Measurements from ENCODE around the gene RPL35. TPM values are rescaled to one million over a fixed set of nuclear protein-coding genes. Genes with fewer than 3 reads are reported as not detected.

Gene RPL35
- total RNA-seq, result 1,491 and 1,946 TPM in 2 replicates

- DNase-seq (ENCODE audit: low read depth, low spot score), result peak; percentile 79
Observed at GRCh38 chr9:124861342-124862229, at the start of gene RPL35, which contains the start of gene ARPC5L. Gene RPL35 (minus strand): TSS chr9:124861957. CDS start chr9:124861912, 45 bp downstream. Gene ARPC5L (plus strand): TSS chr9:124862130. CDS start chr9:124869291, 7,161 bp downstream.

DNA sequence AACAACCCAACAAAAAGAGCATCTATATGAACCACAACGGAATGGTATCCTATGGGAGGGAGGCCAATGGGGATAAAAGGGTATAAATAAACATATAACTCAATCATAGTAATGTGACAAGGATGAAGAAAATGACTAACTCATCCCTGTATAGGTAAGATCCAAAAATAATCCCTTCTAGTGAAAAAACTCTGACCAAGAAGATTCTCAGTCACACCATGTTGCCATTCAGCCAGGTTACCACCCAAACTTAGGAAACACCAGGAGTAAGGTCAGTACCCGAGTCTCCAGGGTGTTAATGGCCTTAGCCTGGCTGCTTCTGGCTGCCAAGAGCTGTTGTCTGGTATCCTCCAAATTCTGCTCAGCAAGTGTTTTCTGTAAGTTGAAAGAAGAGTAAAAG lies 46.3 kb upstream of the RPL35 start:
- DNase-seq (ENCODE audit: low read depth, low spot score), result no peak

- DNase-seq (ENCODE audit: low read depth, low spot score), result peak; percentile 13
Observed at GRCh38 chr9:124906966-124907365, 45.2 kb upstream of the RPL35 start.

- DNase-seq (ENCODE audit: low read depth, low spot score), result no peak
Observed at GRCh38 chr9:124899845-124900244, 38.1 kb upstream of the RPL35 start.

GRCh38 chr9:124897570-124898460 lies 36.1 kb upstream of the RPL35 start:
- DNase-seq (ENCODE audit: low read depth, low spot score), result no peak

DNA sequence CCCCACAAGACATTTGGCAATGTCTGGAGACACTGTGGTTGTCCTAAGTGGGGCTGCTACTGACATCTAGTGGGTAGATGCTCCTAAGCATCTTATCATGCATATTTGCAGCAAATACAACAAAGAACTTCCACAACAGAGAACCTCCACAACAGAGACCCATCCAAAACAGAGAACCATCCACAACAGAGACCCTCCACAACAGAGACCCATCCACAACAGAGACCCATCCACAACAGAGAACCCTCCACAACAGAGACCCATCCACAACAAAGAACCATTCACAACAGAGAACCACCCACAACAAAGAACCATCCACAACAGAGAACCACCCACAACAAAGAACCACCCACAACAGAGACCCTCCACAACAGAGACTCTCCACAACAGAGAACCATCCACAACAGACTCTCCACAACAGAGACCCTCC lies 33.0 kb upstream of the RPL35 start:
- no peak for DNase-seq (ENCODE audit: low read depth, low spot score)

- DNase-seq (ENCODE audit: low read depth, low spot score), result no peak
Observed at GRCh38 chr9:124894035-124894740, 32.4 kb upstream of the RPL35 start.

GRCh38 chr9:124890179-124890578 lies 28.4 kb upstream of the RPL35 start:
- DNase-seq (ENCODE audit: low read depth, low spot score), result no peak

- DNase-seq (ENCODE audit: low read depth, low spot score), result no peak
Observed at GRCh38 chr9:124889006-124889405, 27.2 kb upstream of the RPL35 start.

GRCh38 chr9:124887832-124888231 lies 26.1 kb upstream of the RPL35 start:
- DNase-seq (ENCODE audit: low read depth, low spot score), result no peak

DNA sequence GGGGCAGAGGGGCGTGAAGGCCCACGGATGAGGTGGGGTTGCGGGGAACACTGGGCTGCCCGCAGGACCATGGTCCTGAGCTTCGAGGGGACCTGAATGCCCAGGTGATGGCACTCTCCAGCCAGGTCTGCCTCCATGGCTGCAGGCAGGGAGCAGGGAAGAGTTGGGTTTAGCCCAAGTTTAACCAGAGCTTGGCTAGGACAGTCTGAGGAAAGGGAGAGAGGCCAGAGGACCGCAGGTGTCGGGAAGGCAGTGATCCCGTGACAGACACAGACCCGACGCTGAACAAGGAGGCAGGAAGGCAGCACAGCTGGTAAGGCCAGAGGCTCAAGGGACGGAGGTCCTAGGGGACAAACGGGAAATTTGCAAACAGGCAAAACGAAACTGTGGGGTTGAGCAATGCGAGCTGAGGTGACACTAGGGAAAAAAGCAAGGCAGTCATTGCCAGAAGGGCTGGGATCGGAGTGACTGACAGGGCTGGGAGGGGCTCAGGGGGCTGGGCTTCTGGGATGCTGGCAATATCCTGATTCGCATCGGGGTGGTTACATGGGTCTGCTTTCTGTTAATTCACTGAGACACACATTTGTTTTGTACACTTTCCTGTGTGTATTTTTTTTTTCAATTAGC lies 25.2 kb upstream of the RPL35 start:
- no peak for DNase-seq (ENCODE audit: low read depth, low spot score)

DNA sequence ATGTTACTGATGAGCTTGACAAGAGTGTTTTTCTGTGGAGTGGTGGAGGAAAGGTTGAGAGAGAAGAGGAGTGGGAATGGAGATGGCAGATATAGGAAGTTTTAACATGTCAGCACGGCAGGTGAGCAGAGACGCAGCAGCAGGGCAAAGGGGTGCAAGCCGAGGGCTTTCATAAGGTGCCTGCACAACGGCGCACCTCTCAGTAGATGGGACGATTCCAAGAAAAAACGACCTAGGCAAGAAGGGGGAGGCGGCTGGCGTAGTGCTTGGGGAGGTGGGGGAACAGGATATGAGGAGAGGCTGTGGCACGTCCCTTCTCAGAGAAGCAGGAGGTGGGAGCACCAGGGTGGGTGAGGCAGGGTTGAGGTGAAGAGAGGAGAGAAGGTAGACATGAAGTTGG lies 24.7 kb upstream of the RPL35 start:
- no peak for DNase-seq (ENCODE audit: low read depth, low spot score)

- no peak for DNase-seq (ENCODE audit: low read depth, low spot score)
Observed at GRCh38 chr9:124885551-124885950, 23.8 kb upstream of the RPL35 start.

GRCh38 chr9:124884376-124884775 lies 22.6 kb upstream of the RPL35 start:
- DNase-seq (ENCODE audit: low read depth, low spot score), result no peak

DNA sequence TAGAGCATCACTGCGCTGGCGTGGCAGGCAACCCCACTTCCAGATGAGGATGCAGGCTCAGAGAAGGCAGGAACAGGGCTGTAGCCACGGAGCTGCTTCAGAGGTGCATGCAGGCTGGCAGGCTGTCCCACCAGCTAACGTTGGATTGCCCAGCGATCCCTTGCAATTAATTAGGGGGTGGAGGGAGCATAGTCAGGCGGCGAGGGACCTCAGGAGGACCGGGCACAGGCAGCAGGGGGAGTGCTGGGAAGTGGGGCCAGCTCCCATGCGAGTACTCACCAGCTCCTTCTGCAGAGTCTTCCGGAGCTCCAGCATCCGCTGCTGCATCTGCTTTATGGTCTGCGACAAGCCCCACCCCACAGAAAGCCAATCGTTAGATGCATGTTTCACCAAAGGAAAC lies 20.5 kb upstream of the RPL35 start:
- DNase-seq (ENCODE audit: low read depth, low spot score), result no peak

DNA sequence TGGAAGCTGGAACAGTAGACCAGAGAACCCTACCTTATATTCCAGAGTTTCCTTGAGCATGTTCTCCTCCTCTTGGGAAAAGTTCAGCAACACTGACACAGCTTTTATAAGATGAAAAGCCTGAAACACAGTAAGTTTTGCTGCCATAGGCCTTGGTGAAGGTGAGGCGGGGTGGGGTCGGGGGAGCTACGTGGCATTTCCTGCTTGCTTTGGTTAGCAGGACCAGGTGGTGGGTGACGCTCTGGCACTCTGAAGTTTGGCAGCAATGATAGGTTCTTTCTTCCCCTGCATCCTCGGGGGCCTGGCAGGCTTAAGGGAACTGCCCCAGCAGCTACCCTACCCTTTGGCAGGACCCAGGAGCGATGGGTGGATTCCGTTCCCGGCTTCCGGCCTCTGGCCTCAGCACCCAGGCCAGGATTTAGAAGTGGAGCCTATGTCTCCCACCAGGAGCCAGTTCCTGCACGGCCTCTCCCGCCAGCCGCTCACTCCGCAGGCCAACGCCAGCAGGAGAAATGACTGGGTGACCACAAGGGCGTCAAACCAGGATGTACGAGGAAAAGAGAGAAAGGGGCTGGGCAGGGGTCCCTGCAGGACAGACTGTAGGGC lies 19.5 kb upstream of the RPL35 start:
- no peak for DNase-seq (ENCODE audit: low read depth, low spot score)

DNA sequence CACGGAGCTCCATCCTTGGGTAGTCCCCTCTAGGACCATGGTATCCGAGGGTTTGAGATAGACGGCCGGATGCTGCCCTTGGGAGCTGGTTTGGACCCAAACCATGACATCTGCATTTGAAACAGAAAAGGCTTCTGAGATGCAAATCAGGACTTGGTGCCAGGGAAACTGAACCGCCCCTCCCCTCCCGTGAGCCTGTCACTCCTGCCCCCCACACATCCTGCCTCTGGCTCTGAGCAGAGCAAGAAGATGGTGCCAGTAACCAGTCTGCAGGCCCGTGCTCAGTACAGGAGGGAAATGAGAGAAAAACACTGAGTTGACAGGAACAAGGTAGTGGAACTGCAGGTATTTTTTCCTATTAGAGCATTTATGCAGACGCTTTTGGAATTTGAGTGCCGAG lies 18.7 kb upstream of the RPL35 start:
- DNase-seq (ENCODE audit: low read depth, low spot score), result no peak

- DNase-seq (ENCODE audit: low read depth, low spot score), result no peak
Observed at GRCh38 chr9:124879226-124879625, 17.5 kb upstream of the RPL35 start.

GRCh38 chr9:124878518-124878917 lies 16.8 kb upstream of the RPL35 start:
- DNase-seq (ENCODE audit: low read depth, low spot score), result no peak

DNA sequence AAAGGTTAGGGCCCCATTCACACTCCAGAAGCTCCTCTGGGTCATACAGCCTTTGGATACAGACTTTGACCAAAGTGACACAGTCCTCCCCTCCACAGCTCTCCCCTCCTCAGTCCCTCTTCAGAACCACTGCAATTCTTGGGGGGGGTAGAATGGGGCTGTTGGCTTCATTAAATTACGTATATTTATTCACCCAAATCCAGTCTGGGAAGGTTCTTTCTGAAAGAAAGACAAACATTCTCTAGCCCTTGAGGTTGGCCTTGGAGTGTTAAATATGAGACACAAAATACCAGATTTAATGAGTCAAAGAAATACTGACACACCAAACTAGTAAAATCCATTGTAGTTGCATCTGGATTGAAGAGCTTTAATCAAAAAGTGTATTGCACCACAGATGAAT lies 16.3 kb upstream of the RPL35 start:
- DNase-seq (ENCODE audit: low read depth, low spot score), result no peak

Measured in pulmonary artery endothelial cell (primary cell).